ENCODE data around the gene ANKS1B.

Gene ANKS1B

GRCh38 chr12:99152337-99152736, 832.4 kb downstream of the ANKS1B start:
- no peak for DNase-seq

GRCh38 chr12:99151744-99152143, 833.0 kb downstream of the ANKS1B start:
- DNase-seq: no peak

- DNase-seq: no peak
These were observed 837.6 kb downstream of the ANKS1B start for GRCh38 chr12:99147130-99147529.

GRCh38 chr12:99146730-99147129, 838.0 kb downstream of the ANKS1B start:
- DNase-seq: peak; percentile 11

GRCh38 chr12:99146185-99146584, 838.6 kb downstream of the ANKS1B start:
- no peak for DNase-seq

GRCh38 chr12:99142651-99143050, 842.1 kb downstream of the ANKS1B start:
- DNase-seq: no peak

GRCh38 chr12:99140017-99140720, 844.6 kb downstream of the ANKS1B start:
- no peak for DNase-seq

- no peak for DNase-seq
These were observed 846.3 kb downstream of the ANKS1B start for GRCh38 chr12:99138393-99138792.

GRCh38 chr12:99137124-99137855, 847.4 kb downstream of the ANKS1B start:
- no peak for DNase-seq

- DNase-seq: no peak
These were observed 848.2 kb downstream of the ANKS1B start for GRCh38 chr12:99136516-99136915.

- DNase-seq: no peak
These were observed 849.4 kb downstream of the ANKS1B start for GRCh38 chr12:99135376-99135775.

- DNase-seq: no peak
These were observed 851.3 kb downstream of the ANKS1B start for GRCh38 chr12:99133401-99133800.

GRCh38 chr12:99131751-99132199, 853.0 kb downstream of the ANKS1B start:
- peak; percentile 15 for DNase-seq

GRCh38 chr12:99130808-99131553, 853.8 kb downstream of the ANKS1B start:
- no peak for DNase-seq

GRCh38 chr12:99128246-99128802, 856.4 kb downstream of the ANKS1B start:
- no peak for DNase-seq

- DNase-seq: no peak
These were observed 861.8 kb downstream of the ANKS1B start for GRCh38 chr12:99122959-99123358.

- no peak for DNase-seq
These were observed 862.2 kb downstream of the ANKS1B start for GRCh38 chr12:99122496-99122895.

- no peak for DNase-seq
These were observed 863.2 kb downstream of the ANKS1B start for GRCh38 chr12:99121546-99121945.

- DNase-seq: no peak
These were observed 864.8 kb downstream of the ANKS1B start for GRCh38 chr12:99119943-99120342.

- no peak for DNase-seq
These were observed 865.3 kb downstream of the ANKS1B start for GRCh38 chr12:99119449-99119848.

GRCh38 chr12:99111600-99111999, 873.1 kb downstream of the ANKS1B start:
- no peak for DNase-seq

- DNase-seq: no peak
These were observed 873.9 kb downstream of the ANKS1B start for GRCh38 chr12:99110868-99111267.

- no peak for DNase-seq
These were observed 874.5 kb downstream of the ANKS1B start for GRCh38 chr12:99110212-99110611.
